Osteoblast (primary cell): ENCODE results near the gene ZNF724. TPM values are rescaled to one million over a fixed set of nuclear protein-coding genes. Genes with fewer than 3 reads are reported as not detected.

Source experiments
- DNase-seq: peaks from one replicate; pipeline ENCODE4 v3.0.0; 2011; ENCODE audit warnings: low spot score, mixed read lengths; ENCODE audit not compliant: insufficient read length; ENCODE audit errors: missing footprints
- H2AFZ ChIP-seq: 2 replicates; pipeline ENCODE4 v1.6.0; 2011; ENCODE audit warnings: mild to moderate bottlenecking, low read length
- H3K27ac ChIP-seq: 2 replicates; pipeline ENCODE4 v1.5.1; 2011; ENCODE audit warnings: mild to moderate bottlenecking, low read depth, low read length, moderate library complexity
- H3K27me3 ChIP-seq: 2 replicates; pipeline ENCODE4 v1.6.0; 2012; ENCODE audit warnings: mild to moderate bottlenecking, control low read depth, inconsistent platforms, low read length, moderate library complexity; ENCODE audit not compliant: insufficient read depth
- H3K36me3 ChIP-seq: 2 replicates; pipeline ENCODE4 v1.5.1; 2011; ENCODE audit warnings: mild to moderate bottlenecking, low read length, control low read depth, moderate library complexity; ENCODE audit not compliant: insufficient read depth
- H3K4me1 ChIP-seq: 2 replicates; pipeline ENCODE4 v1.5.1; 2011; ENCODE audit warnings: mild to moderate bottlenecking, low read length, control low read depth, moderate library complexity; ENCODE audit not compliant: insufficient read depth
- H3K4me2 ChIP-seq: 2 replicates; pipeline ENCODE4 v1.6.0; 2011; ENCODE audit warnings: mild to moderate bottlenecking, low read length; ENCODE audit not compliant: insufficient read depth
- H3K4me3 ChIP-seq: fragments of 200-600 bp; sonication (generic); 3 replicates; pipeline ENCODE4 v1.5.1; 2012; ENCODE audit warnings: mild to moderate bottlenecking, low read length, inconsistent platforms; ENCODE audit not compliant: insufficient read depth
- H3K79me2 ChIP-seq: 2 replicates; pipeline ENCODE4 v1.6.0; 2012; ENCODE audit warnings: mild to moderate bottlenecking, low read length, control low read depth, inconsistent platforms; ENCODE audit not compliant: insufficient read depth
- H3K9me3 ChIP-seq: 2 replicates; pipeline ENCODE4 v1.5.1; 2011; ENCODE audit warnings: low read depth, low read length, control low read depth
- H4K20me1 ChIP-seq: 2 replicates; pipeline ENCODE4 v1.6.0; 2012; ENCODE audit warnings: mild to moderate bottlenecking, low read length, control low read depth; ENCODE audit not compliant: insufficient read depth
- CTCF ChIP-seq: IDR thresholded peaks from 2 replicates; pipeline ENCODE4 v1.5.1; 2011; ENCODE audit warnings: mild to moderate bottlenecking, low read depth, low read length, moderate library complexity; ENCODE audit errors: extremely low read depth
- total RNA-seq: library from RNA; depleted of rRNA; stranded (reverse); fragments of >200 nt; gene quantifications from 2 replicates; pipeline ENCODE4 v1.2.3, GENCODE V29; 2012

ZNF724 gene
- total RNA-seq, 1 donor: 2.5 TPM

- TF ChIP-seq CTCF: no peak
- H4K20me1 ChIP-seq: no peaks in the 10 kb centered on the region
- no peak overlapping the region for H2AFZ ChIP-seq
- no peak for DNase-seq
- no peaks in the 10 kb centered on the region for H3K9me3 ChIP-seq
- no peaks in the 10 kb centered on the region for H3K4me1 ChIP-seq
- no peak overlapping the region for H3K4me3 ChIP-seq
- no peak overlapping the region for H3K4me2 ChIP-seq
- no peak overlapping the region for H3K27ac ChIP-seq
- no peaks in the 10 kb centered on the region for H3K27me3 ChIP-seq
- H3K36me3 ChIP-seq: no peaks in the 10 kb centered on the region
- H3K79me2 ChIP-seq: no peaks in the 10 kb centered on the region
Observed at GRCh38 chr19:23263870-23264590, 13.8 kb upstream of the ZNF724 start.

- DNase-seq: no peak
- Histone ChIP-seq H3K4me2 (no peak overlapping the region), H3K4me1 (no peaks in the 10 kb centered on the region), H3K79me2 (no peaks in the 10 kb centered on the region), H3K9me3 (no peaks in the 10 kb centered on the region), H3K27me3 (no peaks in the 10 kb centered on the region), H4K20me1 (no peaks in the 10 kb centered on the region), H3K27ac (no peak overlapping the region), H3K36me3 (no peaks in the 10 kb centered on the region), H2AFZ (no peak overlapping the region), H3K4me3 (no peak overlapping the region)
- no peak for TF ChIP-seq CTCF
Observed at GRCh38 chr19:23263396-23263795, 13.2 kb upstream of the ZNF724 start.

- Histone ChIP-seq H3K4me2 (no peak overlapping the region), H4K20me1 (no peaks in the 10 kb centered on the region), H2AFZ (no peak overlapping the region), H3K27me3 (no peaks in the 10 kb centered on the region), H3K9me3 (no peaks in the 10 kb centered on the region), H3K27ac (no peak overlapping the region), H3K36me3 (no peaks in the 10 kb centered on the region), H3K79me2 (no peaks in the 10 kb centered on the region), H3K4me1 (no peaks in the 10 kb centered on the region), H3K4me3 (no peak overlapping the region)
- no peak for DNase-seq
- no peak for TF ChIP-seq CTCF
Observed at GRCh38 chr19:23262920-23263319, 12.7 kb upstream of the ZNF724 start.

GRCh38 chr19:23261496-23262020 is 11.4 kb upstream of the ZNF724 start:
- TF ChIP-seq CTCF: no peak
- Histone ChIP-seq H3K4me2 (no peak overlapping the region), H3K27ac (no peak overlapping the region), H2AFZ (no peak overlapping the region), H3K27me3 (no peaks in the 10 kb centered on the region), H3K4me1 (no peaks in the 10 kb centered on the region), H3K9me3 (no peaks in the 10 kb centered on the region), H3K4me3 (no peak overlapping the region), H3K79me2 (no peaks in the 10 kb centered on the region), H3K36me3 (no peaks in the 10 kb centered on the region), H4K20me1 (no peaks in the 10 kb centered on the region)
- DNase-seq: peak; percentile 57
